GM18951 (cell line): ENCODE results near the gene CDH23.
"Not testable (repeated sequence)": the region's sequence is repeated elsewhere in the genome, so short reads cannot be mapped to it uniquely, and the experiment has no call there.

ENCODE experiments used
- POLR2A ChIP-seq: IDR thresholded peaks from 4 replicates; pipeline ENCODE4 v1.6.1; 2011; ENCODE audit warnings: mild to moderate bottlenecking; ENCODE audit not compliant: insufficient read length, insufficient read depth; ENCODE audit errors: extremely low read depth
- in situ Hi-C: fragments of 300-500 bp; cut with MboI; formaldehyde crosslinking; loops from one replicate; pipeline ENCODE4 v1.12.0; 2022; ENCODE audit warnings: low sequenced_read_pairs, mixed read lengths, inconsistent platforms; ENCODE audit not compliant: unreplicated experiment

Gene CDH23

GRCh38 chr10:71396711-71397295 lies at the start of gene CDH23:
CDH23 (plus strand) TSS chr10:71396920; CDS start chr10:71439832, 42,912 bp downstream.
- in situ Hi-C loops: no loop called here
- no peak for TF ChIP-seq POLR2A

DNA sequence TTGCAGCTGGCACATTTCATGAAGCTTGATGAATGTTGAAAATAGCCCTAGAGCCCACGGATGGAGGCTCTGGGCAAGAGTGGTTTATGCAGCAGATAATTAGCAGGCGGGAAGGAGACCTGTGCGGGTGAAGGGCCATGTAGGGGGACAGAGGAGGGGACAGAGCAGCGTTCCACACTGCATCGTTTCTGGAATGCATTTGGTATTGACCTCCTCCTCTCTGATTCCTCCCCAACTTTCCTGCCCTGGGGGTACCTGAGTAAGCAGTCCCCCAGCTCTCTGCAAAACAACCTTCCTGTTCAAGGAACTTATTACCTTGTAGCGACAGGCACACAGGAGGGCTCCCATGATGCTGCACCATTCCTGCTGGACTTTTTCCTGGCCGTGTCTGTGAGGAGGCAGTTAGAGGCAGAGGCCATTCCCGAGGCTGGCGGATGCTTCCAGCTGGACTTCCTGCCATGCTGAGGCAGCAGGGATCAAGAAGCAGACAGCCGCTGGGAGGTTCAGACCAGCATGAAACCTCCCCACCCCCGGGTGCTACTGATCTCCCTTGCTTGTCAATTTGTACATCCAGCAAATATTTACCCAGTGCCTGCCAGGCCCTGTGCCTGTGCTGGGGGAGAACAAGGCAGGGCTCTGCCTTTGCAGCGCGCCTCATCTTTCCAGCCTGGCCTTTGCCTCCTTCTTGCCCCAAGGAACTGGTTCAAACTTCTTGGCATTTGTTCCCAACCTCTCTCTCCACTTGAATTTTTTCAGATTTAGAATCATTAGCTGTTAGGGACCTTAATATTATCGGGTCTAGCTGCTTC lies 48.9 kb upstream of the CDH23 start:
- no peak for TF ChIP-seq POLR2A

GRCh38 chr10:71348850-71349249 lies 47.9 kb upstream of the CDH23 start:
- TF ChIP-seq POLR2A: no peak
- in situ Hi-C loops: no loop called here

More for the DNA sequence above, 48.9 kb upstream of the CDH23 start:
- in situ Hi-C loops: no loop called here

DNA sequence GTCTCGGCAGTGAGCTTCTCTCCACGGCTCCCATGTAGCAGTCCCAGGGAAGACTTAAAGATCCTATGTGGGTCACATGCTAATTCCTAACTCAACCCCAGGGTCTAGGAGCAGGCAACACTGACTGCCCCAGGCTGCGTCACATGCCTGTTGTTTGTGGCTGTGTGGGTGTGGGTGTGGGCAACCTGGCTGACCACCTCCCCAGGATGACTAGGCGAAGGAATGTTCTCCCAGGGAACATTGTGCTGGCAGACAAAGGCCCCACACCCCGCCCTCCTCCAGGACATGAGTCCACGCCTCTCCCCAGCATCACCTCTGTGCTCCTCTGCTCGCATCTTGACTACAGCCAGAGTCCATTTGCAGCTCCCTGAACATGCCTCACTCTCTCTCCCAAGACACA lies 47.3 kb upstream of the CDH23 start:
- in situ Hi-C loops: no loop called here
- no peak for TF ChIP-seq POLR2A

GRCh38 chr10:71351087-71351486 lies 45.6 kb upstream of the CDH23 start:
- in situ Hi-C loops: no loop called here
- TF ChIP-seq POLR2A: no peak

- TF ChIP-seq POLR2A: no peak
- in situ Hi-C loops: no loop called here
Observed at GRCh38 chr10:71351628-71352319, 44.9 kb upstream of the CDH23 start.

DNA sequence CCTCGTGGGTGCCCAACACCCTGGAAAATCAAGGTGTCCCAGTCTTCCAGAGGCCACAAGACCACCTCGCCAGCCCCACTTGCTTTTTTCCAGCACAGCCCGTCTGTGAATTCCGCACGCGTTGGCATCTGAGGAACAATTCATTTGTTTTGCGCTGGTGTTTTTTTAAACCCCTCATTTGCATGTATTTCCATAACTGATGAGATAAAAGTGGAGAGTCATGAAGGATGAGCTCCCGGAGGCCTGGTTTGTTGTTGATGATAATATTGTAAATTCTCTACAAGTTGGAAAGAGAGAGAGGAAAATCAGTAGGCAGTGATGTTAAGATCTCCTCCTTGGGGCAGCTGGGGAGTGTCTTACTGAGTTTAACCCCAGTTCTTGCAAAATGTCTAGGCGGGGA lies 43.1 kb upstream of the CDH23 start:
- no peak for TF ChIP-seq POLR2A
- in situ Hi-C loops: no loop called here

- TF ChIP-seq POLR2A: no peak
- in situ Hi-C loops: no loop called here
Observed at GRCh38 chr10:71354776-71355175, 41.9 kb upstream of the CDH23 start.

GRCh38 chr10:71355886-71356285 lies 40.8 kb upstream of the CDH23 start:
- in situ Hi-C loops: no loop called here

DNA sequence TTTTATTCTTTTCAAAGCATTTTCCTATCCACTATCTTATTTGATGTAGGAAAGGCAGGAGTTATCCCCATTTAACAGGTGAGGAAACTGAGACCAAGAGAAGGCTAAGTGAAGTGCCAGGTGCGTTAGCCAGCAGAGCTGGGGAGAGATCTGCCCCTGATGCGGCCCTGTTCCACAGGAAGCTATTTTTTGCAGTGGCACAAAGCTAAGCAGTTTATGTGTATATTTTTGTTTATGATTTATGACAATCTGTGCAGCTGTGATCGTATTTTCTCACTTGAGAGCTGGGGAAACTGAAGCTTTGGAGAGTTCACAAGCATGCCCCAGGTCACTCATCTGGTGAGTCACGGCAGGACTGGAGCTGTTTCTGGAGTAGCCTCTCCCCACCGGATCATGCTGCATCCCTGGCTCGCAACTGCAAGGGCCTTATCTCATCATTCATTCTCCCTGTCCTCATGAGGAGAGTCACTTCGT lies 38.9 kb upstream of the CDH23 start:
- in situ Hi-C loops: no loop called here
- TF ChIP-seq POLR2A: no peak

More at GRCh38 chr10:71355886-71356285, 40.8 kb upstream of the CDH23 start:
- no peak for TF ChIP-seq POLR2A

DNA sequence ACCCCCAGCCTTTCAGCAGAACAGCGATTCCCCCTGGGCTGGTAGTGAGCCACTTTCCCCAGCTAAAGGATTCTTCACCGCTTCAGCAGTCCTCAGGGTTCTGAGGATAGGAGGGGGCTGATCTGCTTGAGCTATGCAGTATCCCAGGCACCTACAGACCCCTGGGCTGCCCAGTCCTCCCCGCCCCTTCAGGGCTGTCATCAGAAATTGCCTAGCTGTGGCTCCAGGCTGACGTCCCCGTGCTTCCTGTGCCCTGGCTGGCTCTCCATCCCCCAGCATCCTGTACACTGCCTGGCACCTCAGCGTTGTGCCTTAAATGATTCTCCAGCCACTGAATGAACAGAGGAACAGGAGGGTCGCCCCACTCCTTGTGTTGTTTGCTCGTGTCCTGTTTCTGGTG lies 38.4 kb upstream of the CDH23 start:
- TF ChIP-seq POLR2A: no peak
- in situ Hi-C loops: no loop called here

- in situ Hi-C loops: not testable (repeated sequence)
Observed at GRCh38 chr10:71358906-71359305, 37.8 kb upstream of the CDH23 start.

- in situ Hi-C loops: no loop called here
- TF ChIP-seq POLR2A: no peak
Observed at GRCh38 chr10:71359364-71360046, 37.2 kb upstream of the CDH23 start.
